Measurements from ENCODE around the gene TENT4B. TPM values are rescaled to one million over a fixed set of nuclear protein-coding genes. Genes with fewer than 3 reads are reported as not detected.

TENT4B gene
- total and polyA plus RNA-seq, 2 donors (not counting 1 experiment from before 2014, with no cell fraction given): 11.1 to 12.2 TPM

GRCh38 chr16:50190292-50190691 is 37.2 kb downstream of the TENT4B start:
- H3K79me2 ChIP-seq (ENCODE audit: control insufficient read depth, insufficient read depth, low read length): peaks cover 42% of the 10 kb centered on the region
- TF ChIP-seq EZH2 (IDR thresholded peaks at IDR 0.05; ENCODE audit: low read length, missing control alignments) (no peak), CTCF (conservative IDR thresholded peaks at IDR 0.05 in 1 of 2, IDR thresholded peaks at IDR 0.05 in 1 of 2; ENCODE audit: low read depth in 1 of 2, low read length in 2 of 2) (no peak)
- no peak overlapping the region for H3K4me3 ChIP-seq (replicated peaks in 1 of 4; ENCODE audit: control extremely low read depth in 1 of 4, insufficient read depth in 1 of 4, low read depth in 3 of 4, low read length in 4 of 4)
- H3K27ac ChIP-seq (ENCODE audit: insufficient read depth, low read length): no peak overlapping the region
- no peaks in the 10 kb centered on the region for H4K20me1 ChIP-seq (ENCODE audit: control insufficient read depth, extremely low read depth, insufficient read depth, low read length)
- no peak for DNase-seq (ENCODE audit: low read depth in 2 of 2)
- H2AFZ ChIP-seq (ENCODE audit: low read length): no peak overlapping the region
- peaks cover 8% of the 10 kb centered on the region for H3K4me1 ChIP-seq (ENCODE audit: control insufficient read depth, extremely low read depth, insufficient read depth, low read length)
- H3K4me2 ChIP-seq (ENCODE audit: extremely low read depth, insufficient read depth, low read length): no peak overlapping the region
- H3K36me3 ChIP-seq (ENCODE audit: control insufficient read depth, insufficient read depth, low read length): no peaks in the 10 kb centered on the region
- H3K9me3 ChIP-seq (ENCODE audit: control insufficient read depth, insufficient read depth, low read depth, low read length): no peaks in the 10 kb centered on the region
- H3K27me3 ChIP-seq (ENCODE audit: control insufficient read depth, insufficient read depth, low read length): no peaks in the 10 kb centered on the region
- H3K9ac ChIP-seq (ENCODE audit: insufficient read depth, low read length): no peak overlapping the region

- H3K79me2 ChIP-seq (ENCODE audit: control insufficient read depth, insufficient read depth, low read length): peaks cover 34% of the 10 kb centered on the region
Measured at GRCh38 chr16:50192386-50193050, 39.4 kb downstream of the TENT4B start.

GRCh38 chr16:50193594-50193993 is 40.5 kb downstream of the TENT4B start:
- H3K9ac ChIP-seq (ENCODE audit: insufficient read depth, low read length): no peak overlapping the region
- no peak overlapping the region for H3K27ac ChIP-seq (ENCODE audit: insufficient read depth, low read length)
- no peak overlapping the region for H3K4me3 ChIP-seq (replicated peaks in 1 of 4; ENCODE audit: control extremely low read depth in 1 of 4, insufficient read depth in 1 of 4, low read depth in 3 of 4, low read length in 4 of 4)
- no peak overlapping the region for H2AFZ ChIP-seq (ENCODE audit: low read length)
- H4K20me1 ChIP-seq (ENCODE audit: control insufficient read depth, extremely low read depth, insufficient read depth, low read length): no peaks in the 10 kb centered on the region
- TF ChIP-seq CTCF (conservative IDR thresholded peaks at IDR 0.05 in 1 of 2, IDR thresholded peaks at IDR 0.05 in 1 of 2; ENCODE audit: low read depth in 1 of 2, low read length in 2 of 2) (no peak), EZH2 (IDR thresholded peaks at IDR 0.05; ENCODE audit: low read length, missing control alignments) (no peak)
- H3K4me2 ChIP-seq (ENCODE audit: extremely low read depth, insufficient read depth, low read length): no peak overlapping the region
- no peaks in the 10 kb centered on the region for H3K9me3 ChIP-seq (ENCODE audit: control insufficient read depth, insufficient read depth, low read depth, low read length)
- peak in 1 of 2 donors; percentile 77 for DNase-seq (ENCODE audit: low read depth in 2 of 2)
- H3K36me3 ChIP-seq (ENCODE audit: control insufficient read depth, insufficient read depth, low read length): no peaks in the 10 kb centered on the region
- H3K27me3 ChIP-seq (ENCODE audit: control insufficient read depth, insufficient read depth, low read length): no peaks in the 10 kb centered on the region
- peaks cover 12% of the 10 kb centered on the region for H3K4me1 ChIP-seq (ENCODE audit: control insufficient read depth, extremely low read depth, insufficient read depth, low read length)
- H3K79me2 ChIP-seq (ENCODE audit: control insufficient read depth, insufficient read depth, low read length): peaks cover 33% of the 10 kb centered on the region

More at GRCh38 chr16:50192386-50193050, 39.4 kb downstream of the TENT4B start:
- Histone ChIP-seq H3K27ac (ENCODE audit: insufficient read depth, low read length) (no peak overlapping the region), H3K4me1 (ENCODE audit: control insufficient read depth, extremely low read depth, insufficient read depth, low read length) (peaks cover 12% of the 10 kb centered on the region), H3K4me2 (ENCODE audit: extremely low read depth, insufficient read depth, low read length) (no peak overlapping the region), H3K4me3 (replicated peaks in 1 of 4; ENCODE audit: control extremely low read depth in 1 of 4, insufficient read depth in 1 of 4, low read depth in 3 of 4, low read length in 4 of 4) (no peak overlapping the region), H3K9ac (ENCODE audit: insufficient read depth, low read length) (no peak overlapping the region), H3K36me3 (ENCODE audit: control insufficient read depth, insufficient read depth, low read length) (no peaks in the 10 kb centered on the region), H2AFZ (ENCODE audit: low read length) (no peak overlapping the region), H3K9me3 (ENCODE audit: control insufficient read depth, insufficient read depth, low read depth, low read length) (no peaks in the 10 kb centered on the region), H4K20me1 (ENCODE audit: control insufficient read depth, extremely low read depth, insufficient read depth, low read length) (no peaks in the 10 kb centered on the region), H3K27me3 (ENCODE audit: control insufficient read depth, insufficient read depth, low read length) (no peaks in the 10 kb centered on the region)
- TF ChIP-seq EZH2 (IDR thresholded peaks at IDR 0.05; ENCODE audit: low read length, missing control alignments) (no peak), CTCF (conservative IDR thresholded peaks at IDR 0.05 in 1 of 2, IDR thresholded peaks at IDR 0.05 in 1 of 2; ENCODE audit: low read depth in 1 of 2, low read length in 2 of 2) (no peak)
- DNase-seq (ENCODE audit: low read depth in 2 of 2): no peak
